Muscle layer of duodenum (tissue), 2 donors: ENCODE data around the gene CHMP6.

Source experiments
- H3K27ac ChIP-seq: one replicate; pipeline ENCODE4 v1.7.0; 2013; ENCODE audit warnings: mild to moderate bottlenecking, low read length
- H3K27me3 ChIP-seq: one replicate; pipeline ENCODE4 v1.7.0; 2013; ENCODE audit warnings: low read depth, mild to moderate bottlenecking, control low read depth, low read length
- H3K36me3 ChIP-seq, 2 donors: one replicate each; pipeline ENCODE4 v1.7.0; 2013; ENCODE audit warnings: low read length in 2 of 2, control low read depth in 1 of 2, mild to moderate bottlenecking in 1 of 2; ENCODE audit not compliant: insufficient read depth in 2 of 2, control insufficient read depth in 1 of 2
- H3K4me1 ChIP-seq, 2 donors: one replicate each; pipeline ENCODE4 v1.7.0; 2013; ENCODE audit warnings: low read length in 2 of 2, mild to moderate bottlenecking in 2 of 2, control low read depth in 1 of 2, moderate library complexity in 1 of 2; ENCODE audit not compliant: insufficient read depth in 2 of 2, control insufficient read depth in 1 of 2
- H3K4me3 ChIP-seq, 2 donors: one replicate each; pipeline ENCODE4 v1.7.0; 2013; ENCODE audit warnings: low read length in 2 of 2, low read depth in 1 of 2, mild to moderate bottlenecking in 1 of 2
- H3K9me3 ChIP-seq, 2 donors: one replicate each; pipeline ENCODE4 v1.7.0; 2013; ENCODE audit warnings: low read length in 2 of 2, control low read depth in 1 of 2, mild to moderate bottlenecking in 1 of 2; ENCODE audit not compliant: control insufficient read depth in 1 of 2
- donor health status: healthy.

Gene CHMP6

GRCh38 chr17:81044764-81045589 is 53.3 kb downstream of the CHMP6 start:
- Histone ChIP-seq H3K27ac (peak overlapping the region; percentile 14), H3K36me3 (no peaks in the 10 kb centered on the region), H3K27me3 (no peaks in the 10 kb centered on the region), H3K9me3 (no peaks in the 10 kb centered on the region), H3K4me3 (peak overlapping the region in 1 of 2 donors; percentile 12), H3K4me1 (peaks cover 11 to 76% of the 10 kb centered on the region in 2 donors)

GRCh38 chr17:81045590-81046095 is 54.0 kb downstream of the CHMP6 start:
- Histone ChIP-seq H3K9me3 (no peaks in the 10 kb centered on the region), H3K4me3 (peak overlapping the region in 1 of 2 donors; percentile 12), H3K36me3 (no peaks in the 10 kb centered on the region), H3K27ac (no peak overlapping the region), H3K4me1 (peaks cover 11 to 76% of the 10 kb centered on the region in 2 donors), H3K27me3 (no peaks in the 10 kb centered on the region)

GRCh38 chr17:81046132-81046769 is 54.6 kb downstream of the CHMP6 start:
- Histone ChIP-seq H3K27ac (no peak overlapping the region), H3K27me3 (no peaks in the 10 kb centered on the region), H3K4me1 (peaks cover 11 to 70% of the 10 kb centered on the region in 2 donors), H3K36me3 (no peaks in the 10 kb centered on the region), H3K4me3 (no peak overlapping the region), H3K9me3 (no peaks in the 10 kb centered on the region)

- Histone ChIP-seq H3K36me3 (no peaks in the 10 kb centered on the region), H3K9me3 (no peaks in the 10 kb centered on the region), H3K27me3 (no peaks in the 10 kb centered on the region), H3K27ac (no peak overlapping the region), H3K4me3 (no peak overlapping the region), H3K4me1 (peaks cover 11 to 72% of the 10 kb centered on the region in 2 donors)
Measured at GRCh38 chr17:81046770-81047359, 55.2 kb downstream of the CHMP6 start.

GRCh38 chr17:81048827-81049371 is 57.3 kb downstream of the CHMP6 start:
- Histone ChIP-seq H3K27me3 (no peaks in the 10 kb centered on the region), H3K4me3 (no peak overlapping the region), H3K9me3 (no peaks in the 10 kb centered on the region), H3K4me1 (peaks cover 11 to 80% of the 10 kb centered on the region in 2 donors), H3K27ac (no peak overlapping the region), H3K36me3 (no peaks in the 10 kb centered on the region)

GRCh38 chr17:81049372-81049911 is 57.8 kb downstream of the CHMP6 start:
- no peaks in the 10 kb centered on the region for H3K36me3 ChIP-seq
- peaks cover 11 to 75% of the 10 kb centered on the region in 2 donors for H3K4me1 ChIP-seq
- no peaks in the 10 kb centered on the region for H3K27me3 ChIP-seq
- no peaks in the 10 kb centered on the region for H3K9me3 ChIP-seq
- H3K4me3 ChIP-seq = no peak overlapping the region
- H3K27ac ChIP-seq = no peak overlapping the region
